HG03520 (cell line): ENCODE measurements around the gene FAM193A.
"Not testable (repeated sequence)": the region's sequence is repeated elsewhere in the genome, so short reads cannot be mapped to it uniquely, and the experiment has no call there.

Experiments
- ATAC-seq: cut with Tn5 transposase; IDR thresholded peaks from one replicate; pipeline ENCODE4 v1.9.1; 2021; ENCODE audit warnings: mild to moderate bottlenecking, moderate library complexity; ENCODE audit not compliant: unreplicated experiment

Gene FAM193A

GRCh38 chr4:2648159-2648814, 111.8 kb downstream of the FAM193A start:
- no peak for ATAC-seq

- no peak for ATAC-seq
Measured at GRCh38 chr4:2649604-2650114, 113.2 kb downstream of the FAM193A start.

- ATAC-seq: no peak
Measured at GRCh38 chr4:2650276-2650675, 113.8 kb downstream of the FAM193A start.

GRCh38 chr4:2651546-2651945, 115.1 kb downstream of the FAM193A start:
- ATAC-seq: no peak

GRCh38 chr4:2651998-2652397, 115.6 kb downstream of the FAM193A start:
- ATAC-seq: no peak

- no peak for ATAC-seq
Measured at GRCh38 chr4:2652415-2653160, 116.1 kb downstream of the FAM193A start.

- ATAC-seq: no peak
Measured at GRCh38 chr4:2660596-2661211, 124.3 kb downstream of the FAM193A start.

- ATAC-seq: no peak
Measured at GRCh38 chr4:2662598-2662997, 126.2 kb downstream of the FAM193A start.

- ATAC-seq: no peak
Measured at GRCh38 chr4:2663275-2663674, 126.8 kb downstream of the FAM193A start.

- no peak for ATAC-seq
Measured at GRCh38 chr4:2666722-2667247, 130.3 kb downstream of the FAM193A start.

GRCh38 chr4:2667428-2667827, 131.0 kb downstream of the FAM193A start:
- ATAC-seq: no peak

- no peak for ATAC-seq
Measured at GRCh38 chr4:2671267-2671895, 134.9 kb downstream of the FAM193A start.

GRCh38 chr4:2672082-2672481, 135.6 kb downstream of the FAM193A start:
- no peak for ATAC-seq

- ATAC-seq: no peak
Measured at GRCh38 chr4:2672700-2673099, 136.3 kb downstream of the FAM193A start.

- ATAC-seq: no peak
Measured at GRCh38 chr4:2673157-2673556, 136.7 kb downstream of the FAM193A start.

GRCh38 chr4:2679762-2680161, 143.3 kb downstream of the FAM193A start:
- ATAC-seq: not testable (repeated sequence)

- no peak for ATAC-seq
Measured at GRCh38 chr4:2684486-2684885, 148.0 kb downstream of the FAM193A start.

- no peak for ATAC-seq
Measured at GRCh38 chr4:2685541-2685940, 149.1 kb downstream of the FAM193A start.

- ATAC-seq: no peak
Measured at GRCh38 chr4:2686379-2687265, 150.2 kb downstream of the FAM193A start.

GRCh38 chr4:2688281-2688680, 151.8 kb downstream of the FAM193A start:
- no peak for ATAC-seq
